H1 (cell line): ENCODE measurements around the gene PLXND1. TPM values are rescaled to one million over a fixed set of nuclear protein-coding genes. Genes with fewer than 3 reads are reported as not detected.
A peak's percentile ranks its signal among the peaks of the same experiment; 100 is the strongest.

Experiments
- CTCF ChIA-PET: fragments of 300-600 bp; sonication (Branson Sonifier 250); formaldehyde crosslinking; loops from one replicate; lab custom pipeline; 2021; ENCODE audit not compliant: partially characterized antibody; lab: Charles Lee
- POLR2A ChIA-PET: fragments of 300-600 bp; sonication (Branson Sonifier 250); formaldehyde crosslinking; loops from one replicate; lab custom pipeline; 2021; ENCODE audit warnings: inconsistent platforms; ENCODE audit not compliant: partially characterized antibody; lab: Charles Lee
- DNase-seq, 2 experiments: peaks; one replicate each; pipeline versions ENCODE4 v3.0.0 to v3.0.0-alpha.2; 2010 to 2022; ENCODE audit warnings: low spot score in 2 of 2, low read depth in 1 of 2, mixed read lengths in 1 of 2
- FAIRE-seq: peaks from 2 replicates; lab custom pipeline; 2011; peaks lifted over from hg19 to GRCh38; lab: Jason Lieb, UNC
- H2AFZ ChIP-seq: 2 replicates; pipeline ENCODE4 v1.8.1; 2012; ENCODE audit warnings: low read length, inconsistent platforms
- H2AK5ac ChIP-seq: 2 replicates; pipeline ENCODE4 v1.6.1; 2013; ENCODE audit warnings: low read depth, low read length
- H2BK120ac ChIP-seq: replicated peaks from 2 replicates; pipeline ENCODE3; 2013; ENCODE audit warnings: low read depth, low read length, inconsistent platforms
- H2BK12ac ChIP-seq: 2 replicates; pipeline ENCODE4 v1.6.1; 2013; ENCODE audit warnings: low read depth, low read length
- H2BK15ac ChIP-seq: 2 replicates; pipeline ENCODE4 v1.6.1; 2013; ENCODE audit warnings: low read length
- H2BK20ac ChIP-seq: 2 replicates; pipeline ENCODE4 v1.6.1; 2013; ENCODE audit warnings: low read length
- H2BK5ac ChIP-seq: 2 replicates; pipeline ENCODE4 v1.6.1; 2013; ENCODE audit warnings: low read depth, low read length
- H3K14ac ChIP-seq: 2 replicates; pipeline ENCODE4 v1.6.1; 2013; ENCODE audit warnings: inconsistent platforms; ENCODE audit not compliant: insufficient read length
- H3K18ac ChIP-seq: 2 replicates; pipeline ENCODE4 v1.6.1; 2013; ENCODE audit warnings: low read length; ENCODE audit errors: extremely low read depth
- H3K23ac ChIP-seq: 2 replicates; pipeline ENCODE4 v1.6.1; 2013; ENCODE audit warnings: inconsistent platforms; ENCODE audit not compliant: insufficient read length
- H3K23me2 ChIP-seq: 2 replicates; pipeline ENCODE4 v1.6.1; 2013; ENCODE audit warnings: low read depth, low read length
- H3K27ac ChIP-seq: 2 replicates; pipeline ENCODE4 v1.6.1; 2011; ENCODE audit warnings: low read depth, low read length, inconsistent platforms
- H3K27me3 ChIP-seq, 4 experiments: replicated peaks in 1 of 4; 1 replicate in 1 of 4; 2 replicates in 3 of 4; pipeline versions ENCODE4 v1.6.1 to v1.8.1; 2011 to 2013; ENCODE audit warnings: low read length in 3 of 4, mild to moderate bottlenecking in 3 of 4, inconsistent platforms in 2 of 4, mixed read lengths in 2 of 4, moderate library complexity in 1 of 4; ENCODE audit not compliant: control insufficient read depth in 3 of 4, insufficient read depth in 3 of 4; ENCODE audit errors: extremely low read depth in 1 of 4
- H3K36me3 ChIP-seq, 4 experiments: 2 replicates each; pipeline versions ENCODE4 v1.6.1 to v1.8.1; 2011 to 2013; ENCODE audit warnings: mild to moderate bottlenecking in 4 of 4, low read length in 3 of 4, moderate library complexity in 2 of 4, control low read depth in 1 of 4, inconsistent platforms in 1 of 4; ENCODE audit not compliant: insufficient read depth in 4 of 4, control insufficient read depth in 2 of 4
- H3K4ac ChIP-seq: replicated peaks from 2 replicates; pipeline ENCODE3; 2013; ENCODE audit warnings: low read length, low read depth, mixed read lengths, inconsistent platforms; ENCODE audit not compliant: insufficient read length
- H3K4me1 ChIP-seq, 4 experiments: replicated peaks in 1 of 4; 1 replicate in 1 of 4; 2 replicates in 3 of 4; pipeline versions ENCODE4 v1.6.1 to v1.8.1; 2011 to 2013; ENCODE audit warnings: low read length in 3 of 4, inconsistent platforms in 2 of 4, mixed read lengths in 1 of 4; ENCODE audit not compliant: insufficient read depth in 4 of 4, control insufficient read depth in 3 of 4
- H3K4me2 ChIP-seq, 2 experiments: 2 replicates each; pipeline versions ENCODE4 v1.6.1 to v1.8.1; 2011 to 2013; ENCODE audit warnings: low read depth in 2 of 2, low read length in 2 of 2, control low read depth in 1 of 2, inconsistent platforms in 1 of 2, mild to moderate bottlenecking in 1 of 2; ENCODE audit not compliant: insufficient read depth in 1 of 2
- H3K4me3 ChIP-seq, 4 experiments: fragments of 200-600, 300-600 bp in 1 of 4; sonication (generic), shearing (Covaris generic), sonication (Bioruptor Twin) in 1 of 4; 2 replicates each; pipeline versions ENCODE4 v1.5.1 to v1.8.1; 2011 to 2016; ENCODE audit warnings: low read length in 4 of 4, low read depth in 3 of 4, control low read depth in 2 of 4, inconsistent platforms in 2 of 4, mild to moderate bottlenecking in 2 of 4, mixed read lengths in 1 of 4, moderate library complexity in 1 of 4; ENCODE audit not compliant: insufficient read depth in 2 of 4; ENCODE audit errors: extremely low read depth in 1 of 4
- H3K56ac ChIP-seq: replicated peaks from 2 replicates; pipeline ENCODE3; 2013; ENCODE audit warnings: low read depth, mild to moderate bottlenecking, mixed read lengths, low read length, inconsistent platforms; ENCODE audit not compliant: insufficient read length
- H3K79me1 ChIP-seq: 2 replicates; pipeline ENCODE4 v1.6.1; 2013; ENCODE audit warnings: low read depth, low read length, control low read depth
- H3K79me2 ChIP-seq, 2 experiments: 2 replicates each; pipeline versions ENCODE4 v1.6.1 to v1.8.1; 2012 to 2013; ENCODE audit warnings: low read length in 2 of 2, mild to moderate bottlenecking in 2 of 2, inconsistent platforms in 1 of 2; ENCODE audit not compliant: insufficient read depth in 2 of 2, control insufficient read depth in 1 of 2
- H3K9ac ChIP-seq, 4 experiments: replicated peaks in 1 of 4; 1 replicate in 1 of 4; 2 replicates in 3 of 4; pipeline versions ENCODE4 v1.6.1 to v1.8.1; 2011 to 2013; ENCODE audit warnings: low read depth in 3 of 4, low read length in 3 of 4, control low read depth in 2 of 4, mild to moderate bottlenecking in 2 of 4, moderate library complexity in 2 of 4, inconsistent platforms in 1 of 4; ENCODE audit errors: extremely low read depth in 1 of 4
- H3K9me3 ChIP-seq, 2 experiments: 2 replicates each; pipeline versions ENCODE4 v1.6.1 to v1.8.1; 2012 to 2013; ENCODE audit warnings: mild to moderate bottlenecking in 2 of 2, moderate library complexity in 2 of 2, control low read depth in 1 of 2, inconsistent platforms in 1 of 2, low read depth in 1 of 2, low read length in 1 of 2, mixed read lengths in 1 of 2; ENCODE audit not compliant: insufficient read depth in 2 of 2
- H4K20me1 ChIP-seq, 2 experiments: replicated peaks in 1 of 2; 2 replicates each; pipeline versions ENCODE3 to v1.8.1; 2011 to 2013; ENCODE audit warnings: inconsistent platforms in 2 of 2, low read length in 2 of 2, mild to moderate bottlenecking in 1 of 2; ENCODE audit not compliant: insufficient read depth in 2 of 2, control insufficient read depth in 1 of 2
- H4K5ac ChIP-seq: 2 replicates; pipeline ENCODE4 v1.6.1; 2013; ENCODE audit warnings: low read length, low read depth, mixed read lengths, inconsistent platforms; ENCODE audit not compliant: insufficient read length
- H4K8ac ChIP-seq: 2 replicates; pipeline ENCODE4 v1.8.0; 2013; ENCODE audit warnings: mild to moderate bottlenecking, moderate library complexity, low read length, inconsistent platforms; ENCODE audit not compliant: insufficient read depth; ENCODE audit errors: extremely low read depth
- H4K91ac ChIP-seq: replicated peaks from 2 replicates; pipeline ENCODE3; 2013; ENCODE audit warnings: low read length, mixed read lengths, inconsistent platforms; ENCODE audit not compliant: insufficient read length
- CEBPB ChIP-seq: IDR thresholded peaks from 2 replicates; pipeline ENCODE4 v1.6.1; 2012; ENCODE audit warnings: low read depth, low read length
- CTBP2 ChIP-seq: IDR thresholded peaks from 2 replicates; pipeline ENCODE4 v1.7.0; 2011; ENCODE audit warnings: borderline replicate concordance, mild to moderate bottlenecking, moderate library complexity, mixed read lengths, low read length; ENCODE audit not compliant: insufficient read depth, insufficient read length
- FOSL1 ChIP-seq: IDR thresholded peaks from 2 replicates; pipeline ENCODE4 v1.6.1; 2011; ENCODE audit warnings: mild to moderate bottlenecking, low read depth, low read length, moderate library complexity; ENCODE audit not compliant: insufficient read depth
- JUN ChIP-seq: IDR thresholded peaks from 2 replicates; pipeline ENCODE4 v1.6.1; 2011; ENCODE audit warnings: low read depth, mild to moderate bottlenecking, improper control_type of control experiment, low read length
- MAFK ChIP-seq: IDR thresholded peaks from 2 replicates; pipeline ENCODE4 v1.6.1; 2012; ENCODE audit warnings: low read depth, mild to moderate bottlenecking, improper control_type of control experiment, low read length
- POU5F1 ChIP-seq: IDR thresholded peaks from 2 replicates; pipeline ENCODE4 v1.6.1; 2011; ENCODE audit warnings: low read depth, mild to moderate bottlenecking, low read length, moderate library complexity
- RNF2 ChIP-seq: fragments of 200-900, 300-1000 bp; sonication (generic); IDR thresholded peaks from 2 replicates; pipeline ENCODE4 v1.7.1; 2016; ENCODE audit warnings: borderline replicate concordance, low read depth, mild to moderate bottlenecking, antibody characterized with exemption, low read length; ENCODE audit not compliant: poor library complexity, severe bottlenecking; ENCODE audit errors: missing control alignments
- SP2 ChIP-seq: IDR thresholded peaks from 2 replicates; pipeline ENCODE4 v1.6.1; 2012; ENCODE audit warnings: mild to moderate bottlenecking, low read length, inconsistent platforms
- SUZ12 ChIP-seq: fragments of 200-600 bp; sonication (generic); IDR thresholded peaks from 2 replicates; pipeline ENCODE4 v1.6.1; 2012; ENCODE audit warnings: mild to moderate bottlenecking, inconsistent platforms, low read length, moderate library complexity, mixed read lengths
- TCF12 ChIP-seq: IDR thresholded peaks from 2 replicates; pipeline ENCODE4 v1.6.1; 2011; ENCODE audit warnings: low read depth, mild to moderate bottlenecking, low read length
- YY1 ChIP-seq: IDR thresholded peaks from 2 replicates; pipeline ENCODE4 v1.6.1; 2011; ENCODE audit warnings: low read depth, mild to moderate bottlenecking, low read length
- ZNF274 ChIP-seq: IDR thresholded peaks from 2 replicates; pipeline ENCODE4 v1.7.0; 2012; ENCODE audit warnings: low read length, borderline replicate concordance; ENCODE audit errors: extremely low read depth
- WGBS, 2 experiments: shearing (Covaris generic) in 1 of 2; methylation state at CpG; one replicate each; pipeline versions ENCODE4 v1.1.6 to v1.1.7; 2013 to 2015; ENCODE audit warnings: low lambda C conversion rate in 2 of 2, mixed read lengths in 2 of 2, inconsistent platforms in 1 of 2, low coverage in 1 of 2, missing lambda C conversion rate in 1 of 2; ENCODE audit not compliant: insufficient replicate concordance in 2 of 2, insufficient coverage in 1 of 2, insufficient read length in 1 of 2; ENCODE audit errors: extremely low coverage in 1 of 2, missing lambda C conversion rate in 1 of 2; 5-methylcytosine and 5-hydroxymethylcytosine counted together
- polyA plus RNA-seq, 7 experiments: library from polyadenylated mRNA; depleted of rRNA in 3 of 7; stranded (reverse) in 5 of 7; unstranded in 2 of 7; fragments of >200 nt in 5 of 7; fragments of 200-250 nt in 2 of 7; gene quantifications; 1 replicate in 5 of 7; 2 replicates in 1 of 7; 4 replicates in 1 of 7; pipeline versions ENCODE4 v1.2.1 to v1.2.3, GENCODE V29; 2011 to 2013; ENCODE audit warnings: missing spikeins in 2 of 7, mixed read lengths in 2 of 7
- total RNA-seq: library from RNA; stranded (reverse); fragmentation: NEBNext Ultra II Directional; extraction: Animal tissue kit (Norgen Biotek cat#: 25700); gene quantifications from 2 replicates; pipeline ENCODE4 v1.2.1, GENCODE V29; 2021
- TF ChIP-seq, protein P1 (sequence below): IDR thresholded peaks from 2 replicates; pipeline ENCODE4 v1.6.1; 2011; ENCODE audit warnings: low read length, improper control_type of control experiment

PLXND1 gene
- total and polyA plus RNA-seq, 2 of the 8 experiments (the other 6 are each of a cell fraction or from before 2014, with no cell fraction given): 17.7 to 66.4 TPM

DNA sequence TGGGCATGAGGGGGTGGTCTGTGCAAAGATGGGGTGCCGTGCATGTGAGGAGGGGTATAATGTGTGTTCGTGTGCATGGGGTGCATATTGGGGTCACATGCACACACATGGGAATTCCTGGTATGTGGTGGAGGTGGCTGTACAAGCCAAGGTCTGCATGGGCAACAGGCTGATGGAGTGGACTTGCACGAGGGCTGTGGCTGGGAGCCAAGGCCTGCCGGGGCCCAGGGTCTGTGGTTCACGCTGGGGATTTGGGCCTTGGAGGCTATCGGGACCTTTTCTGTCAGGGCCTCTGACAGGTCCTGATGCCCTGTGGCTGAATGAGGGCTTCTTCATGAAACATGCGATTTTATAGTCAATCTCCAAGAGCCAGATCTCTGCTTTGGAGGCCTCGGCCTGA lies 9.8 kb upstream of the PLXND1 start:
- Histone ChIP-seq H4K20me1 (no peaks in the 10 kb centered on the region), H3K56ac (no peak overlapping the region), H2BK20ac (peak overlapping the region; percentile 48; the same call in 1 of the 2 replicates), H3K14ac (no peak overlapping the region), H3K4ac (no peak overlapping the region), H3K79me1 (no peaks in the 10 kb centered on the region), H3K4me1 (peaks cover 0 to 17% (median 8%) of the 10 kb centered on the region in 4 experiments; a peak in 5 of 7 replicates), H3K9ac (no peak overlapping the region), H2BK15ac (0 out of 2 replicates have a peak overlapping the region, but pooled peaks have one; percentile 92), H3K23ac (no peak overlapping the region), H2AFZ (no peak overlapping the region), H4K5ac (no peak overlapping the region), H4K91ac (no peak overlapping the region), H3K27me3 (no peaks in the 10 kb centered on the region), H2BK120ac (no peak overlapping the region), H3K9me3 (no peaks in the 10 kb centered on the region), H4K8ac (no peak overlapping the region), H3K79me2 (no peaks in the 10 kb centered on the region), H3K27ac (no peak overlapping the region), H3K36me3 (no peaks in the 10 kb centered on the region), H3K4me2 (no peak overlapping the region), H2BK12ac (0 out of 2 replicates have a peak overlapping the region, but pooled peaks have one; percentile 17), H3K23me2 (no peaks in the 10 kb centered on the region), H3K18ac (no peak overlapping the region), H2AK5ac (no peak overlapping the region), H3K4me3 (no peak overlapping the region), H2BK5ac (no peak overlapping the region; the same call in 1 of the 2 replicates)
- 83% methylated on average over 8 of the region's 8 CpGs; no CpG with 5 or more reads in 1 of the 2 experiments for WGBS, 2 experiments
- POLR2A ChIA-PET: no interaction called here
- CTCF ChIA-PET: interaction anchor here (1.4 to 1.6 kb wide), 2 partner anchors 16 to 326 kb away, joined by 4 read pairs; no protein-coding TSS in a partner anchor
- DNase-seq (no peak), FAIRE-seq (no peak)
- TF ChIP-seq MAFK: no peak
- no peak for TF ChIP-seq SUZ12
- no peak for TF ChIP-seq YY1
- TF ChIP-seq CTBP2: no peak
- TF ChIP-seq, protein P1, sequence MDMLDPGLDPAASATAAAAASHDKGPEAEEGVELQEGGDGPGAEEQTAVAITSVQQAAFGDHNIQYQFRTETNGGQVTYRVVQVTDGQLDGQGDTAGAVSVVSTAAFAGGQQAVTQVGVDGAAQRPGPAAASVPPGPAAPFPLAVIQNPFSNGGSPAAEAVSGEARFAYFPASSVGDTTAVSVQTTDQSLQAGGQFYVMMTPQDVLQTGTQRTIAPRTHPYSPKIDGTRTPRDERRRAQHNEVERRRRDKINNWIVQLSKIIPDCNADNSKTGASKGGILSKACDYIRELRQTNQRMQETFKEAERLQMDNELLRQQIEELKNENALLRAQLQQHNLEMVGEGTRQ: no peak
- TF ChIP-seq SP2: no peak
- TF ChIP-seq TCF12: no peak
- no peak for TF ChIP-seq CEBPB
- no peak for TF ChIP-seq FOSL1
- no peak for TF ChIP-seq POU5F1
- no peak for TF ChIP-seq JUN
- TF ChIP-seq RNF2: no peak
- no peak for TF ChIP-seq ZNF274
